Activated CD4-positive, alpha-beta T cell treated with anti-CD3 and anti-CD28 coated beads for 4 hours (primary cell): ENCODE data around the gene MOB3B.
"Not testable (repeated sequence)": the region's sequence is repeated elsewhere in the genome, so short reads cannot be mapped to it uniquely, and the experiment has no call there.

Source experiments
- DNase-seq, 2 donors: peaks; one replicate each; pipeline ENCODE4 v3.0.0-alpha.2; 2020

MOB3B gene

GRCh38 chr9:27473111-27473529 is 56.5 kb downstream of the MOB3B start:
- no peak for DNase-seq

GRCh38 chr9:27472195-27472594 is 57.4 kb downstream of the MOB3B start:
- no peak for DNase-seq

- no peak for DNase-seq
Measured at GRCh38 chr9:27471789-27472188, 57.8 kb downstream of the MOB3B start.

- DNase-seq: no peak
Measured at GRCh38 chr9:27471366-27471765, 58.2 kb downstream of the MOB3B start.

GRCh38 chr9:27470291-27470856 is 59.2 kb downstream of the MOB3B start:
- DNase-seq: no peak

GRCh38 chr9:27469550-27469949 is 60.1 kb downstream of the MOB3B start:
- no peak for DNase-seq

GRCh38 chr9:27468462-27469110 is 61.0 kb downstream of the MOB3B start:
- DNase-seq: no peak

- no peak for DNase-seq
Measured at GRCh38 chr9:27468000-27468399, 61.6 kb downstream of the MOB3B start.

- no peak for DNase-seq
Measured at GRCh38 chr9:27467486-27467885, 62.1 kb downstream of the MOB3B start.

GRCh38 chr9:27466516-27466915 is 63.1 kb downstream of the MOB3B start:
- DNase-seq: not testable (repeated sequence)

- not testable (repeated sequence) for DNase-seq
Measured at GRCh38 chr9:27464950-27465349, 64.7 kb downstream of the MOB3B start.

- DNase-seq: no peak
Measured at GRCh38 chr9:27462846-27463245, 66.8 kb downstream of the MOB3B start.

- DNase-seq: no peak
Measured at GRCh38 chr9:27462434-27462833, 67.2 kb downstream of the MOB3B start.

GRCh38 chr9:27460226-27461023 is 69.2 kb downstream of the MOB3B start:
- DNase-seq: no peak

- no peak for DNase-seq
Measured at GRCh38 chr9:27457445-27457844, 72.2 kb downstream of the MOB3B start.

- no peak for DNase-seq
Measured at GRCh38 chr9:27453860-27454553, 75.6 kb downstream of the MOB3B start.

- no peak for DNase-seq
Measured at GRCh38 chr9:27451207-27451797, 78.3 kb downstream of the MOB3B start.

- DNase-seq: no peak
Measured at GRCh38 chr9:27450752-27451151, 78.9 kb downstream of the MOB3B start.

- DNase-seq: not testable (repeated sequence)
Measured at GRCh38 chr9:27448356-27448755, 81.3 kb downstream of the MOB3B start.

- DNase-seq: no peak
Measured at GRCh38 chr9:27447031-27447683, 82.5 kb downstream of the MOB3B start.

- no peak for DNase-seq
Measured at GRCh38 chr9:27445688-27446087, 83.9 kb downstream of the MOB3B start.

- DNase-seq: no peak
Measured at GRCh38 chr9:27445057-27445595, 84.5 kb downstream of the MOB3B start.
